ENCODE measurements around the gene ILF3. TPM values are rescaled to one million over a fixed set of nuclear protein-coding genes. Genes with fewer than 3 reads are reported as not detected.

ILF3 gene
- total and polyA plus RNA-seq, 2 of the 13 experiments (the other 11 are each of a cell fraction or from before 2014, with no cell fraction given) = 120 to 173 TPM

- intact Hi-C loops (cut with micrococcal nuclease; ENCODE audit: unreplicated experiment) (no loop called here), in situ Hi-C loops (cut with HindIII; ENCODE audit: extremely low pct_ligation_motif_present, low pct_unique_long_range_greater_than_20kb) (no loop called here)
- no peak for DNase-seq (ENCODE audit: low spot score)
- no peak for TF ChIP-seq SSRP1 (CRISPR knock-in tag; IDR thresholded peaks at IDR 0.05)
- peak; percentile 38 for TF ChIP-seq RBM22 (optimal IDR thresholded peaks at IDR 0.05; ENCODE audit: low read length)
- TF ChIP-seq, protein P1, sequence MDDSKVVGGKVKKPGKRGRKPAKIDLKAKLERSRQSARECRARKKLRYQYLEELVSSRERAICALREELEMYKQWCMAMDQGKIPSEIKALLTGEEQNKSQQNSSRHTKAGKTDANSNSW (CRISPR knock-in tag; IDR thresholded peaks at IDR 0.05; ENCODE audit: borderline replicate concordance) = no peak
- TF ChIP-seq AGO2 (optimal IDR thresholded peaks at IDR 0.05; ENCODE audit: low read depth, low read length) = peak; percentile 77
- no peak for TF ChIP-seq ARNT2 (CRISPR knock-in tag; IDR thresholded peaks at IDR 0.05; ENCODE audit: low read depth)
- WGBS (ENCODE audit: low lambda C conversion rate) = 96% methylated on average over 13 of the region's 27 CpGs
- Histone ChIP-seq H2AFZ (ENCODE audit: low read length) (no peak overlapping the region), H3K9me3 (ENCODE audit: low read length) (no peaks in the 10 kb centered on the region), H4K20me1 (ENCODE audit: insufficient read depth, low read length) (peaks cover 16% of the 10 kb centered on the region; the same call in 1 of the 2 replicates), H3K4me3 (replicated peaks in 1 of 3; ENCODE audit: insufficient read depth in 1 of 3, low read depth in 2 of 3, low read length in 3 of 3) (no peak overlapping the region), H3K36me3 (replicated peaks in 1 of 2; ENCODE audit: control insufficient read depth in 1 of 2, insufficient read depth in 2 of 2, low read length in 2 of 2) (peaks cover 40 to 83% of the 10 kb centered on the region in 2 experiments), H3K4me2 (ENCODE audit: low read depth, low read length) (no peak overlapping the region), H3K27ac (ENCODE audit: extremely low read length, insufficient read depth, low read length) (no peak overlapping the region), H3K9ac (ENCODE audit: insufficient read depth, low read depth, low read length) (no peak overlapping the region), H3K27me3 (ENCODE audit: control insufficient read depth in 1 of 2, insufficient read depth in 2 of 2, low read length in 2 of 2) (no peaks in the 10 kb centered on the region), H3K79me2 (ENCODE audit: insufficient read depth, low read length) (no peaks in the 10 kb centered on the region), H3K4me1 (ENCODE audit: insufficient read depth, low read length) (no peaks in the 10 kb centered on the region)
- ATAC-seq = no peak
- BruUV-seq (replicated peaks) = no TSS peak
- ChIA-PET CTCF (ENCODE audit: low intra/inter-chr PET ratio, low total read pairs) (no interaction called here), POLR2A (interaction anchor here (1.4 kb wide), 1 partner anchor 13 kb away, joined by 3 read pairs; no protein-coding TSS in a partner anchor)
- FAIRE-seq = no peak
These were observed 34.6 kb downstream of the ILF3 start for GRCh38 chr19:10688545-10689280.

DNA sequence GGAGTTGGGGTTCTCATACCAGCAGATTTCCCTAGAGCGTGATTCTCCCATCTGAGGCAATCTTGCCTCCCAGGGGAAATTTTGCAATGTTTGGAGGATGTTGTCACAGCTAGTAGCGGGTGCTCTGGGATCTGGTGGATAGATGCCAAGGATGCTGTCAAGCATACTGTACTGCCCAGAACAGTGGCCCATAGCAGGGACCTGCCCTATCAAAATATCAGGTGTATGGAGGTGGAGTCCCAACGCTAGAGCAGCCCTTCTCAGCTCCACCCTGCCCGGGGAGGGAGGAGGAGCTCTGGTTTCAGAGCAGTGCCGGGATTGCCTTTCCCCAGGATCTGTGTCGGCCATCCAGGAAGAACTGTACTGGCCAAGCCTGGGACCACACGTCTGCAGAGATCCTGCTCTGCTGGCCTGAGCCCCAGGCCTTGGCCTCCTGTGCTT is 36.2 kb downstream of the ILF3 start:
- Histone ChIP-seq H3K4me2 (ENCODE audit: low read depth, low read length) (no peak overlapping the region), H4K20me1 (ENCODE audit: insufficient read depth, low read length) (peaks cover 25% of the 10 kb centered on the region; the same call in 1 of the 2 replicates), H3K36me3 (replicated peaks in 1 of 2; ENCODE audit: control insufficient read depth in 1 of 2, insufficient read depth in 2 of 2, low read length in 2 of 2) (peaks cover 35 to 66% of the 10 kb centered on the region in 2 experiments), H3K79me2 (ENCODE audit: insufficient read depth, low read length) (no peaks in the 10 kb centered on the region), H3K27me3 (ENCODE audit: control insufficient read depth in 1 of 2, insufficient read depth in 2 of 2, low read length in 2 of 2) (no peaks in the 10 kb centered on the region), H3K27ac (ENCODE audit: extremely low read length, insufficient read depth, low read length) (no peak overlapping the region), H3K9me3 (ENCODE audit: low read length) (no peaks in the 10 kb centered on the region), H2AFZ (ENCODE audit: low read length) (no peak overlapping the region), H3K4me1 (ENCODE audit: insufficient read depth, low read length) (peaks cover 12% of the 10 kb centered on the region), H3K4me3 (replicated peaks in 1 of 3; ENCODE audit: insufficient read depth in 1 of 3, low read depth in 2 of 3, low read length in 3 of 3) (no peak overlapping the region), H3K9ac (ENCODE audit: insufficient read depth, low read depth, low read length) (no peak overlapping the region)
- WGBS (ENCODE audit: low lambda C conversion rate) = 93% methylated on average over 6 of the region's 7 CpGs
- no TSS peak for BruUV-seq (replicated peaks)
- no peak for DNase-seq (ENCODE audit: low spot score)
- FAIRE-seq = no peak
- TF ChIP-seq HNRNPLL (IDR thresholded peaks at IDR 0.05; ENCODE audit: low read depth, low read length, poor library complexity, severe bottlenecking) (no peak), FOXO1 (CRISPR knock-in tag; IDR thresholded peaks at IDR 0.05) (no peak), MIER3 (CRISPR knock-in tag; IDR thresholded peaks at IDR 0.05; ENCODE audit: borderline replicate concordance) (no peak), RBM22 (optimal IDR thresholded peaks at IDR 0.05; ENCODE audit: low read length) (peak; percentile 10), ATF1 (CRISPR knock-in tag; IDR thresholded peaks at IDR 0.05) (no peak), CEBPB (IDR thresholded peaks at IDR 0.05; ENCODE audit: borderline replicate concordance, low read depth, low read length) (peak; percentile 57; the same call in 1 of the 2 replicates), ZNF766 (CRISPR knock-in tag; IDR thresholded peaks at IDR 0.05; ENCODE audit: borderline replicate concordance) (no peak)
- TF ChIP-seq, protein P2, sequence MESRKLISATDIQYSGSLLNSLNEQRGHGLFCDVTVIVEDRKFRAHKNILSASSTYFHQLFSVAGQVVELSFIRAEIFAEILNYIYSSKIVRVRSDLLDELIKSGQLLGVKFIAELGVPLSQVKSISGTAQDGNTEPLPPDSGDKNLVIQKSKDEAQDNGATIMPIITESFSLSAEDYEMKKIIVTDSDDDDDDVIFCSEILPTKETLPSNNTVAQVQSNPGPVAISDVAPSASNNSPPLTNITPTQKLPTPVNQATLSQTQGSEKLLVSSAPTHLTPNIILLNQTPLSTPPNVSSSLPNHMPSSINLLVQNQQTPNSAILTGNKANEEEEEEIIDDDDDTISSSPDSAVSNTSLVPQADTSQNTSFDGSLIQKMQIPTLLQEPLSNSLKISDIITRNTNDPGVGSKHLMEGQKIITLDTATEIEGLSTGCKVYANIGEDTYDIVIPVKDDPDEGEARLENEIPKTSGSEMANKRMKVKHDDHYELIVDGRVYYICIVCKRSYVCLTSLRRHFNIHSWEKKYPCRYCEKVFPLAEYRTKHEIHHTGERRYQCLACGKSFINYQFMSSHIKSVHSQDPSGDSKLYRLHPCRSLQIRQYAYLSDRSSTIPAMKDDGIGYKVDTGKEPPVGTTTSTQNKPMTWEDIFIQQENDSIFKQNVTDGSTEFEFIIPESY (CRISPR knock-in tag; IDR thresholded peaks at IDR 0.05) = peak; percentile 89; the same call in 1 of the 2 replicates
- no peak for ATAC-seq
- ChIA-PET CTCF (ENCODE audit: low intra/inter-chr PET ratio, low total read pairs) (no interaction called here), POLR2A (no interaction called here)
- in situ Hi-C loops (cut with HindIII; ENCODE audit: extremely low pct_ligation_motif_present, low pct_unique_long_range_greater_than_20kb) = no loop called here
- intact Hi-C loops (cut with micrococcal nuclease; ENCODE audit: unreplicated experiment) = no loop called here

Data from HepG2 (cell line).